Astrocyte of the spinal cord (primary cell): ENCODE results near the gene GATAD2B.

ENCODE experiments used
- DNase-seq: peaks from one replicate; pipeline ENCODE4 v3.0.0; 2011; ENCODE audit warnings: low read depth, low spot score
- H3K4me3 ChIP-seq: 2 replicates; pipeline ENCODE4 v1.5.1; 2011; ENCODE audit warnings: low read depth, mild to moderate bottlenecking, low read length, moderate library complexity
- CTCF ChIP-seq: IDR thresholded peaks from 2 replicates; pipeline ENCODE4 v1.5.1; 2012; ENCODE audit warnings: low read depth, mild to moderate bottlenecking, low read length, inconsistent platforms
- in situ Hi-C: cut with HindIII; loops from 2 replicates; pipeline ENCODE4 v1.10.0; 2017; ENCODE audit warnings: low sequenced_read_pairs

GATAD2B gene

GRCh38 chr1:153793261-153793972 is 129.4 kb downstream of the GATAD2B start:
- no peak for TF ChIP-seq CTCF
- no peak for DNase-seq
- no peak overlapping the region for H3K4me3 ChIP-seq
- in situ Hi-C loops: no loop called here

- no peak for DNase-seq
- TF ChIP-seq CTCF: no peak
- H3K4me3 ChIP-seq: no peak overlapping the region
- in situ Hi-C loops: no loop called here
Measured at GRCh38 chr1:153792631-153793041, 130.1 kb downstream of the GATAD2B start.

GRCh38 chr1:153791648-153792253 is 131.0 kb downstream of the GATAD2B start:
- peak; percentile 52 for DNase-seq
- in situ Hi-C loops: no loop called here
- TF ChIP-seq CTCF: no peak
- no peak overlapping the region for H3K4me3 ChIP-seq

- no peak for TF ChIP-seq CTCF
- H3K4me3 ChIP-seq: no peak overlapping the region
- in situ Hi-C loops: no loop called here
- peak; percentile 78 for DNase-seq
Measured at GRCh38 chr1:153790966-153791647, 131.7 kb downstream of the GATAD2B start.

- DNase-seq: peak; percentile 43
Measured at GRCh38 chr1:153790313-153790965, 132.3 kb downstream of the GATAD2B start.

More at GRCh38 chr1:153790313-153790965, 132.3 kb downstream of the GATAD2B start:
- in situ Hi-C loops: no loop called here
- H3K4me3 ChIP-seq: no peak overlapping the region
- TF ChIP-seq CTCF: no peak
